Testis (tissue), 5 donors: ENCODE measurements around the gene DTHD1. TPM values are rescaled to one million over a fixed set of nuclear protein-coding genes. Genes with fewer than 3 reads are reported as not detected.

Experiments used
- DNase-seq: peaks from one replicate; pipeline ENCODE4 v3.0.0-alpha.2; 2019
- H3K27ac ChIP-seq, 2 donors: fragments of 200-600 bp; sonication (generic); one replicate each; pipeline ENCODE4 v1.5.1; 2019
- H3K27me3 ChIP-seq: fragments of 200-600 bp; sonication (generic); one replicate; pipeline ENCODE4 v1.5.1; 2019
- H3K36me3 ChIP-seq: fragments of 200-600 bp; sonication (generic); one replicate; pipeline ENCODE4 v1.5.1; 2017; ENCODE audit warnings: low read depth; ENCODE audit errors: missing control alignments
- H3K4me1 ChIP-seq: fragments of 200-600 bp; sonication (generic); one replicate; pipeline ENCODE4 v1.5.1; 2019
- H3K4me3 ChIP-seq, 2 donors: fragments of 200-600 bp; sonication (generic); one replicate each; pipeline ENCODE4 v1.5.1; 2017 to 2019
- H3K9me3 ChIP-seq: fragments of 200-600 bp; sonication (generic); one replicate; pipeline ENCODE4 v1.5.1; 2017
- POLR2A ChIP-seq: fragments of 450-650 bp; IDR thresholded peaks from one replicate; pipeline ENCODE4 v1.6.1; 2017; ENCODE audit warnings: antibody characterized with exemption, mild to moderate bottlenecking, moderate library complexity
- WGBS, 2 donors: methylation state at CpG; one replicate each; pipeline ENCODE4 v1.1.5; 2018; 5-methylcytosine and 5-hydroxymethylcytosine counted together
- intact Hi-C: fragments of 100-400 bp; cut with DNase I; formaldehyde crosslinking; loops from one replicate; pipeline ENCODE4 v1.15.1; 2023; ENCODE audit warnings: low total_unique reads
- long read RNA-seq, 2 donors: transcript quantifications; one replicate each; lab custom pipeline, GENCODE V29; 2026
- polyA plus RNA-seq: library from polyadenylated mRNA; stranded (reverse); fragments of 350-450 nt; fragmentation: Illumina TruSeq; extraction: RNeasy Lipid Tissue Mini Kit (QIAGEN cat#74804); gene quantifications from one replicate; pipeline ENCODE4 v1.2.3, GENCODE V29; 2014; ENCODE audit warnings: low read depth, low replicate concordance; ENCODE audit not compliant: insufficient read depth
- total RNA-seq, 2 donors: library from RNA; depleted of rRNA; stranded (reverse); fragments of >200 nt; gene quantifications; one replicate each; pipeline ENCODE4 v1.2.3, GENCODE V29; 2016
- TF ChIP-seq, protein P1 (sequence below), 3 experiments: fragments of 450-650 bp in 2 of 3; fragments of 200-600 bp in 1 of 3; sonication (generic) in 1 of 3; IDR thresholded peaks; one replicate each; pipeline ENCODE4 v1.5.1; 2016 to 2019; ENCODE audit warnings: antibody characterized with exemption in 3 of 3, mild to moderate bottlenecking in 2 of 3, moderate library complexity in 1 of 3

DTHD1 gene
- total RNA-seq (1 to 10 TPM; 1.0 to 4.3 TPM), polyA plus RNA-seq (5.8 TPM)
- long read RNA-seq, donor 1 = 0 reads
- long read RNA-seq, donor 2 = 0 reads

DNA sequence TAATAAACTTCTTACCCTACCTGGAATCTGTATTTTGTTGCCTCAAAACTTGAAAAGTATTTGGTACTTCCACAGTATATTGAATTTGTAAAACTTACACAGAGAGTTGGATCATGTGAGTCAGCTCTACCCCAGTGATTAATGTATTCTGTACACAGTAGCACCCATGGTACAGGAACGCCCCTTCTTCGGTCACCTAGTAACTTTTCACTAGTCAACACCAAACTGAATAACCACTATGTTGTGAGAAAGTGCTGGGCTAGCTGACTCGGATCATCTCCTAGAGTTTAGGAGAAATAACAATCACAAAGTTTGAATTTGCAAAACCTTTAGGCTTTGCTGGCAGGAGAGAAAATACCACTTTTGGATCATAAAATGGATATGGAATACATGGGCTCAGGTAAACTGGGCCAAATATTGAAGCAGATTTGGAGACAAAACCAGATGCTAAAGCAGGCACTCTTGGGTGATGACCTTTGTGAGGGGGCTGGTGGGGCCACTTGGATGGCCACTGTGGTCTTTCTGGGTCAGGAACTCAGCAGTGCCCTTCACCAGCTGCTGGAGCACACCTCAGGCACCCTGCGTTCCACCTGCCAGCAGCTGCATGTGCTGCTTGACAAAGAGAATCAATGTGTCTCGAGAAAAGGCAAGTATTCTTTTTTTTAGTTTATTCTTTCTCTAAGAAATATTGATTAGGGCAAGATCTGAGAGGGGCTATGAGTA lies at the start of gene DTHD1:
TSS of gene DTHD1 (plus strand) at position 233 of the 723 bp plus-strand sequence. CDS start at position 376, 143 bp downstream.
- Histone ChIP-seq H3K27ac (no peak within 1 kb of the TSS), H3K36me3 (no peaks in the 10 kb centered on the region), H3K4me1 (no peaks in the 10 kb centered on the region), H3K27me3 (no peaks in the 10 kb centered on the region), H3K4me3 (no peak within 1 kb of the TSS), H3K9me3 (no peaks in the 10 kb centered on the region)
- intact Hi-C loops = no loop called here
- DNase-seq = no peak
- WGBS, 2 donors = 94 to 96% methylated on average over 5 of the region's 5 CpGs
- TF ChIP-seq, protein P1, sequence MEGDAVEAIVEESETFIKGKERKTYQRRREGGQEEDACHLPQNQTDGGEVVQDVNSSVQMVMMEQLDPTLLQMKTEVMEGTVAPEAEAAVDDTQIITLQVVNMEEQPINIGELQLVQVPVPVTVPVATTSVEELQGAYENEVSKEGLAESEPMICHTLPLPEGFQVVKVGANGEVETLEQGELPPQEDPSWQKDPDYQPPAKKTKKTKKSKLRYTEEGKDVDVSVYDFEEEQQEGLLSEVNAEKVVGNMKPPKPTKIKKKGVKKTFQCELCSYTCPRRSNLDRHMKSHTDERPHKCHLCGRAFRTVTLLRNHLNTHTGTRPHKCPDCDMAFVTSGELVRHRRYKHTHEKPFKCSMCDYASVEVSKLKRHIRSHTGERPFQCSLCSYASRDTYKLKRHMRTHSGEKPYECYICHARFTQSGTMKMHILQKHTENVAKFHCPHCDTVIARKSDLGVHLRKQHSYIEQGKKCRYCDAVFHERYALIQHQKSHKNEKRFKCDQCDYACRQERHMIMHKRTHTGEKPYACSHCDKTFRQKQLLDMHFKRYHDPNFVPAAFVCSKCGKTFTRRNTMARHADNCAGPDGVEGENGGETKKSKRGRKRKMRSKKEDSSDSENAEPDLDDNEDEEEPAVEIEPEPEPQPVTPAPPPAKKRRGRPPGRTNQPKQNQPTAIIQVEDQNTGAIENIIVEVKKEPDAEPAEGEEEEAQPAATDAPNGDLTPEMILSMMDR (IDR thresholded peaks at IDR 0.05) = no peak
- TF ChIP-seq POLR2A = no peak

DNA sequence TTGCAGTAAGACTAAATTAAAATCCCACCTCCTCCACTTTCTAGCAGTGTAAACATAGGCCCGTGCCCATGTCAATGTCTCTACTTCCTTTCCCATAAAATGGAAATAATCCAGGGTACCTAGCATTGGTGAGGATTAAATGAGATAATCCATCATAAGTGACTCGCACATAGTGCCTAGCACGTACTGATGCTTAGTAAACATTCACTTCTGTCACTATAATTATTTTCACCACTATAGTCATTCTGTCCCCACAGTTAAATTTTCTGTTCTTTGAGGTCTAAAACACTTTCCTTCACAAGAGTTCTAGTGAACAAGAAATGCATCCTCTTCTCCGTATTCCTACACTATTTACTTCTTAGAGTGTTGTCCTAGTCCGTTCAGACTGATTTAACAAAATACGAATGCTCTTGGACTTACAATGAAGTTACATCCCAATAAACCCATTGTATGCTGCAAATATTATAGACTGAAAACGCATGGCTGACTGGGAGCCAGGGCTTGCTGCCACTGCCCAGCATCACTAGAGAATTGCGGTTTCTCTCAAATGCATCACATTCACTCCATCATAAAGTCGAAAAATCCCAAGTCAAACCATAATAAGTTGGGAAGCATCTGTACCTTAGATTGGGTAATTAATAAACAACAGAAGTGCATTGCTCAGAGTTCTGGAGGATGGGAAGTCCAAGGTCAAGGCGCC lies 47.7 kb upstream of the DTHD1 start:
- no peak for TF ChIP-seq POLR2A
- TF ChIP-seq, protein P1 (IDR thresholded peaks at IDR 0.05) = no peak
- H3K27me3 ChIP-seq = no peaks in the 10 kb centered on the region
- no peak overlapping the region for H3K27ac ChIP-seq
- H3K36me3 ChIP-seq = no peaks in the 10 kb centered on the region
- H3K9me3 ChIP-seq = no peaks in the 10 kb centered on the region
- no peak overlapping the region for H3K4me3 ChIP-seq
- no peak for DNase-seq
- 88 to 93% methylated on average over 10 of the region's 10 CpGs for WGBS, 2 donors
- H3K4me1 ChIP-seq = no peaks in the 10 kb centered on the region
- intact Hi-C loops = no loop called here

DNA sequence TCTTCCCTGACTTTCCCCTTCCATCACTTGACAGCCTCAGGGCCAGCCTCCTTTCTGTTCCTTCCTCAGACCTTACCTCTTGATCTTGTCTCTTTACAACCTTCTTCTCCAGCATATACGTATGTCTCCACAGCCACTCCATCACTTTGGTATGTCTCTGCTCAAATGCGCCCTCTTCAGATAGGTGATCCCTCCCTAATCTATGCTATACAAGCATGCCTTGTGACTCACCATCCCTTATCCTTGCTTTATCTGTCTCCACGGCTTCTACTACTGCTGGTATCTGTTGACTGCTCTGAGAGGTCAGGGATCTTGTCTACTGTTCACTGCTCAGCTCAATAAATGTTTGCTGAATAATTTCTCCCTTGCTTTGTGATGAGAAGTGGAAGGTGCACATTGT lies 46.1 kb upstream of the DTHD1 start:
- WGBS, 2 donors = 66 to 75% methylated on average over 3 of the region's 3 CpGs
- H3K9me3 ChIP-seq = no peaks in the 10 kb centered on the region
- no peak overlapping the region for H3K27ac ChIP-seq

DNA sequence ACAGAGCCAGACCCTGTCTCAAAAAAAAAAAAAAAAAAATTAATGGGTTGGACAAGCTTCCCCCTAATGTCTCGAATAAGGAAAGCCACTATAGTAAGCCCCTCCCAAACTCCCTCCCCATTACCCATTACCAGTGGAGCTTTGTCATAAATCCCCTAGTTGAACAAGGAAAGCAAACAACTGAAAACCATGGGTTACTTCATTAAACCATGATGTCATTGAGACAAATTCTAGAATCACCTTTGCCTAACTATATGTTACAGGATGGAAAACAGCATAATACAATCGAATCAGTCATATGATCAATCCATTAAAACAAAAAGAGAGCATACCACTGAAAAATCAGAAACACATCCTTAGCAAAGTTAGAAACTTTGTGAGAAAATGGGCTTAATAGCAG lies 45.3 kb upstream of the DTHD1 start:
- Histone ChIP-seq H3K27ac (no peak overlapping the region), H3K36me3 (no peaks in the 10 kb centered on the region), H3K4me1 (no peaks in the 10 kb centered on the region), H3K9me3 (no peaks in the 10 kb centered on the region), H3K4me3 (no peak overlapping the region), H3K27me3 (no peaks in the 10 kb centered on the region)
- WGBS, 2 donors = 86 to 93% methylated on average over 2 of the region's 2 CpGs
- TF ChIP-seq, protein P1 (IDR thresholded peaks at IDR 0.05) = no peak
- no peak for TF ChIP-seq POLR2A
- intact Hi-C loops = no loop called here
- no peak for DNase-seq

More for the DNA sequence above, 46.1 kb upstream of the DTHD1 start:
- TF ChIP-seq, protein P1 (IDR thresholded peaks at IDR 0.05) = no peak
- no peak for TF ChIP-seq POLR2A
- Histone ChIP-seq H3K4me3 (no peak overlapping the region), H3K27me3 (no peaks in the 10 kb centered on the region), H3K4me1 (no peaks in the 10 kb centered on the region), H3K36me3 (no peaks in the 10 kb centered on the region)
- intact Hi-C loops = no loop called here
- DNase-seq = no peak
